Right lobe of liver (tissue), 6 donors: ENCODE results near the gene NAA50. TPM values are rescaled to one million over a fixed set of nuclear protein-coding genes. Genes with fewer than 3 reads are reported as not detected.

Experiments used
- ATAC-seq, 4 donors: fragments of 200-7000 bp; cut with Tn5 transposase; one replicate each; pipeline ENCODE4 v1.9.1; 2020; ENCODE audit warnings: mild to moderate bottlenecking in 4 of 4, moderate library complexity in 4 of 4
- DNase-seq, 3 donors: peaks; one replicate each; pipeline ENCODE4 v3.0.0-alpha.2; 2020
- H3K27ac ChIP-seq, 3 donors: fragments of 200-600 bp; one replicate each; pipeline ENCODE4 v1.8.0; 2022
- H3K27me3 ChIP-seq, 2 donors: fragments of 200-600 bp; one replicate each; pipeline ENCODE4 v1.8.0; 2022
- H3K36me3 ChIP-seq, 4 donors: fragments of 200-600 bp; sonication (generic) in 1 of 4; one replicate each; pipeline versions ENCODE4 v1.5.1 to v1.8.0; 2017 to 2022; ENCODE audit warnings: control low read depth in 1 of 4
- H3K4me1 ChIP-seq, 4 donors: fragments of 200-600 bp; sonication (generic) in 1 of 4; one replicate each; pipeline versions ENCODE4 v1.5.1 to v1.8.0; 2017 to 2022; ENCODE audit warnings: control low read depth in 1 of 4
- H3K4me3 ChIP-seq, 3 donors: fragments of 200-600 bp; one replicate each; pipeline ENCODE4 v1.8.0; 2022
- H3K9me3 ChIP-seq, 4 donors: fragments of 200-600 bp; sonication (generic) in 1 of 4; one replicate each; pipeline versions ENCODE4 v1.5.1 to v1.8.0; 2017 to 2022; ENCODE audit warnings: control low read depth in 1 of 4
- POLR2A ChIP-seq: fragments of 450-650 bp; IDR thresholded peaks from one replicate; pipeline ENCODE4 v1.6.1; 2017; ENCODE audit warnings: antibody characterized with exemption, mild to moderate bottlenecking
- WGBS: methylation state at CpG from one replicate; pipeline ENCODE4 v1.1.6; 2018; ENCODE audit warnings: low coverage, low lambda C conversion rate; ENCODE audit not compliant: insufficient coverage; ENCODE audit errors: missing lambda C conversion rate; 5-methylcytosine and 5-hydroxymethylcytosine counted together
- intact Hi-C, 2 donors: fragments of 100-400 bp; cut with DNase I; formaldehyde crosslinking; loops; one replicate each; pipeline versions ENCODE4 v1.11.2 to v1.14.1; 2022
- total RNA-seq, 6 experiments: library from RNA; depleted of rRNA in 2 of 6; stranded (reverse); fragments of >200 nt in 2 of 6; fragmentation: NEBNext Ultra II Directional in 3 of 6; extraction: Animal tissue kit (Norgen Biotek cat#: 25700) in 3 of 6; gene quantifications; one replicate each; pipeline versions ENCODE4 v1.1.0 to v1.2.4, GENCODE V29; 2016 to 2023
- TF ChIP-seq, protein P1 (sequence below), 4 donors: fragments of 200-600 bp in 3 of 4; fragments of 450-650 bp in 1 of 4; IDR thresholded peaks; one replicate each; pipeline versions ENCODE4 v1.5.1 to v1.8.0; 2016 to 2022; ENCODE audit warnings: antibody characterized with exemption in 4 of 4, mild to moderate bottlenecking in 2 of 4
- donor health status: DM: no; HTN: yes; CAD: no.
- donor health status: DM: no; HTN: no; CAD: no.
- donor health status: DM: no; HTN: no; CAD: no.
- donor health status: DM: no; HTN: yes; CAD: no.
- donor health status: DM: no; HTN: yes; CAD: no.

The NAA50 gene
- total RNA-seq, 6 experiments from 2014 or later, result 56.1 to 130 (median 60.9) TPM

DNA sequence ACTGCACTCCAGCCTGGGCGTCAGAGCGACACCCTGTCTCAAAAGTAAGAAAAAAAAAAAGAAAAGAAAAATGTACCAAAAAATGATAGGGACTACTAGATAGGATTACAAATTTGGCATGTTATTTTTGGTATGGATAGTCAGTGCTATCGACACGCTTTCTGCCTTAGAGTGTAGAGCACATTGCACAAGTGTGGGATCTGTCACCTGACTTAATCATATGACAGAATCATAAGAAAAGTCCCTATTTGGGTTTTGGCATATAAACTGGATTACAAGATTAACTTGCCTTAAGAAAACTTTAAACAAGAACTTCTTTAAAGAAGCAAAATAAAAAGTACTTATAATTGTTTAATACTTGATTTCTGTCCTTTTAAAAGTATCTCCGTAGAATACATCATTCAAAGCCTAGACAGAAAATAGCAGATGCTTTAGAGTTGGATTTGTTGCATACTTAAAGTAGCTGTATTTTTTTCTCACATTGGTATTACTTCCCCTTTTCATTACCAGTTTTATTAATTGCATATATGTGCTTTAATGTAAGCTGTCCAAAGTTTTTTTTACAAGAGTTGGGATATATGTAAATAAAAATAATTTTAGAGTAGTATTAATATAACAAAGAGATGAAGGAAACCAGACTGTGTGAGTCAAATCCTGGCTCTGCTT lies 8.6 kb upstream of the NAA50 start:
- Histone ChIP-seq H3K36me3 (no peaks in the 10 kb centered on the region), H3K4me3 (no peak overlapping the region), H3K27ac (no peak overlapping the region), H3K9me3 (no peaks in the 10 kb centered on the region), H3K27me3 (no peaks in the 10 kb centered on the region), H3K4me1 (peaks cover 0 to 5% (median 0%) of the 10 kb centered on the region in 4 donors)
- 59% methylated on average over 3 of the region's 5 CpGs for WGBS
- intact Hi-C loops, result no loop called here
- peak in 1 of 4 donors; percentile 16 for ATAC-seq
- TF ChIP-seq POLR2A, result no peak
- TF ChIP-seq, protein P1, sequence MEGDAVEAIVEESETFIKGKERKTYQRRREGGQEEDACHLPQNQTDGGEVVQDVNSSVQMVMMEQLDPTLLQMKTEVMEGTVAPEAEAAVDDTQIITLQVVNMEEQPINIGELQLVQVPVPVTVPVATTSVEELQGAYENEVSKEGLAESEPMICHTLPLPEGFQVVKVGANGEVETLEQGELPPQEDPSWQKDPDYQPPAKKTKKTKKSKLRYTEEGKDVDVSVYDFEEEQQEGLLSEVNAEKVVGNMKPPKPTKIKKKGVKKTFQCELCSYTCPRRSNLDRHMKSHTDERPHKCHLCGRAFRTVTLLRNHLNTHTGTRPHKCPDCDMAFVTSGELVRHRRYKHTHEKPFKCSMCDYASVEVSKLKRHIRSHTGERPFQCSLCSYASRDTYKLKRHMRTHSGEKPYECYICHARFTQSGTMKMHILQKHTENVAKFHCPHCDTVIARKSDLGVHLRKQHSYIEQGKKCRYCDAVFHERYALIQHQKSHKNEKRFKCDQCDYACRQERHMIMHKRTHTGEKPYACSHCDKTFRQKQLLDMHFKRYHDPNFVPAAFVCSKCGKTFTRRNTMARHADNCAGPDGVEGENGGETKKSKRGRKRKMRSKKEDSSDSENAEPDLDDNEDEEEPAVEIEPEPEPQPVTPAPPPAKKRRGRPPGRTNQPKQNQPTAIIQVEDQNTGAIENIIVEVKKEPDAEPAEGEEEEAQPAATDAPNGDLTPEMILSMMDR (IDR thresholded peaks at IDR 0.05), result no peak
- no peak for DNase-seq

- DNase-seq (no peak), ATAC-seq (no peak)
- TF ChIP-seq, protein P1 (IDR thresholded peaks at IDR 0.05), result no peak
- TF ChIP-seq POLR2A, result no peak
- no peaks in the 10 kb centered on the region for H3K36me3 ChIP-seq
- no peak overlapping the region for H3K27ac ChIP-seq
- H3K4me1 ChIP-seq, result peaks cover 0 to 9% (median 2%) of the 10 kb centered on the region in 4 donors
- 72% methylated on average over 4 of the region's 4 CpGs for WGBS
- no peaks in the 10 kb centered on the region for H3K27me3 ChIP-seq
- H3K9me3 ChIP-seq, result no peaks in the 10 kb centered on the region
- intact Hi-C loops, result no loop called here
- H3K4me3 ChIP-seq, result no peak overlapping the region
These were observed 7.4 kb upstream of the NAA50 start for GRCh38 chr3:113753376-113753985.

DNA sequence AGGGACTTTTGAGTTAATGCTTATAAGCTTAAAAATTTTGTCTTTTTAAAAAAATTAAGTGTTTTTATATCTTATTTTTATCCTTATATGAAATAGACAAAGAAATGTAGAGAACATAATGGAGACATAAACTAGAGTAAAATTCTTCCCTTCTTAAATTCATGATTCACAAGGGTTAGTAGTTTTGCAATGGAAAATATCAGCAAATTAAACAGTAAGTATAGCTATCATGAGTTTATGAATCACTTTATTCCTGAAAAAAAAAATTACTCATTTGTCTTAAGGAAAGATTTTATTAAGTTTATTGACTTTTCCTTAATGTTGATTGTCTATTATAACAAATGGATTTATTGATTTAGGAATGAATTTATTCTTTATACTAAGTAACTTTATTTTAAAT lies 5.1 kb upstream of the NAA50 start:
- Histone ChIP-seq H3K27ac (no peak overlapping the region), H3K9me3 (no peaks in the 10 kb centered on the region), H3K27me3 (no peaks in the 10 kb centered on the region), H3K4me3 (no peak overlapping the region), H3K4me1 (peaks cover 0 to 19% (median 5%) of the 10 kb centered on the region in 4 donors), H3K36me3 (no peaks in the 10 kb centered on the region)
- DNase-seq (no peak), ATAC-seq (no peak)
- intact Hi-C loops, result no loop called here
- TF ChIP-seq POLR2A, result no peak
- TF ChIP-seq, protein P1 (IDR thresholded peaks at IDR 0.05), result no peak

- intact Hi-C loops, result no loop called here
- ATAC-seq (peak in 1 of 4 donors; percentile 4), DNase-seq (peak in 1 of 3 donors; percentile 29)
- H3K9me3 ChIP-seq, result no peaks in the 10 kb centered on the region
- H3K27ac ChIP-seq, result peak overlapping the region; percentile 93 to 99 (median 94)
- H3K36me3 ChIP-seq, result no peaks in the 10 kb centered on the region
- no peak for TF ChIP-seq POLR2A
- TF ChIP-seq, protein P1 (IDR thresholded peaks at IDR 0.05), result no peak
- WGBS, result 4% methylated on average over 16 of the region's 18 CpGs
- H3K4me1 ChIP-seq, result peaks cover 0 to 41% (median 10%) of the 10 kb centered on the region in 4 donors
- H3K27me3 ChIP-seq, result no peaks in the 10 kb centered on the region
- peak overlapping the region; percentile 75 to 89 (median 83) for H3K4me3 ChIP-seq
These were observed 1.4 kb upstream of the NAA50 start for GRCh38 chr3:113747283-113748046.
